ENCODE results near the gene TET2.

The TET2 gene

DNA sequence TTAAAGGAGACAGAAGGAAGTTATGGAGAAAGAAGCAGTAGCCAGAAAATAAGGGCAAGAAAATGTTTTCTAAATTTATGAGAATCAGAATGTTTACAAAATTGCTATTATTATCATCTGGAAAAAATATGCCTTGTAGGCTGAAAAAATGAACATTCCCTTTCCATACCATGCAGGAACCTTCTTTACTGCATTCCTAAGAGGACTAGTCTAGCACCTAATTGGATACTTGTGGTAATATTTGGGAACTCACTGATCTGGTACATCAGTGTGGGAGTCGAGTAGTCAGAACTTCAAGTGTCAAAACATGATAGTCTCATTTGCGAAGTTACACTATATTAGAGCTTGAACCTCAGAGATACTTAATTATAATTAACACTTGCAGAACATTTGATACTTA lies 51.9 kb downstream of the TET2 start:
- no peaks in the 10 kb centered on the region for H3K9me3 ChIP-seq
- no peaks in the 10 kb centered on the region for H3K4me1 ChIP-seq
- peaks cover 4% of the 10 kb centered on the region; the same call in 1 of the 2 replicates for H3K36me3 ChIP-seq
- no peak overlapping the region for H3K4me3 ChIP-seq (ENCODE audit: low read depth, low read length)
- no peaks in the 10 kb centered on the region for H3K27me3 ChIP-seq
- DNase-seq, result no peak
- TF ChIP-seq CTCF (IDR thresholded peaks at IDR 0.05; ENCODE audit: low read depth, low read length), result no peak

GRCh38 chr4:105206214-105206613 lies 59.5 kb downstream of the TET2 start:
- H3K36me3 ChIP-seq, result no peaks in the 10 kb centered on the region
- no peak for DNase-seq
- H3K4me3 ChIP-seq (ENCODE audit: low read depth, low read length), result no peak overlapping the region
- TF ChIP-seq CTCF (IDR thresholded peaks at IDR 0.05; ENCODE audit: low read depth, low read length), result no peak
- no peaks in the 10 kb centered on the region for H3K27me3 ChIP-seq
- H3K4me1 ChIP-seq, result no peaks in the 10 kb centered on the region; the same call in 1 of the 2 replicates
- H3K9me3 ChIP-seq, result no peaks in the 10 kb centered on the region

DNA sequence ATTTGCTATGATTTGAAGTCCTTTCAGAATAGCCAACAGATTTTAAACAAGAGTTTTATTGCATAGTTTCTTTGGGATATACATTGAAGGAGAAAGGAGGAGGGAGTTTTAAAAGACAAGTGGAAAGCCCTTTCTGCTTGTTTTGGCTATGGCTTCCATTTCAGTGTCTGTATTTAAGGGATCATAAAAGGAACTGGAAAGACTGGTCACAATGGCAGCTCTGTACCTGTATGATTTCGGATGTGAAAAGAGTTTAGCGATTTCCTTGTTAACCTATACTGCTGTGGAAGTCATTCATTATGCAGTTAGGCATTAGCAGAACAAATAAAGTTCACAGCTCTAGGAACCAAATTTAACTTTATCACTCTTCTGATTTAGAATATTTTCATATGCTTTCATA lies 60.7 kb downstream of the TET2 start:
- no peak for DNase-seq
- no peak for TF ChIP-seq CTCF (IDR thresholded peaks at IDR 0.05; ENCODE audit: low read depth, low read length)
- H3K9me3 ChIP-seq, result no peaks in the 10 kb centered on the region
- no peaks in the 10 kb centered on the region; the same call in 1 of the 2 replicates for H3K4me1 ChIP-seq
- no peaks in the 10 kb centered on the region for H3K36me3 ChIP-seq
- H3K4me3 ChIP-seq (ENCODE audit: low read depth, low read length), result no peak overlapping the region
- H3K27me3 ChIP-seq, result no peaks in the 10 kb centered on the region

GRCh38 chr4:105208561-105208960 lies 61.9 kb downstream of the TET2 start:
- no peaks in the 10 kb centered on the region for H3K27me3 ChIP-seq
- DNase-seq, result no peak
- H3K4me1 ChIP-seq, result no peaks in the 10 kb centered on the region; the same call in 1 of the 2 replicates
- H3K9me3 ChIP-seq, result no peaks in the 10 kb centered on the region
- no peak for TF ChIP-seq CTCF (IDR thresholded peaks at IDR 0.05; ENCODE audit: low read depth, low read length)
- H3K4me3 ChIP-seq (ENCODE audit: low read depth, low read length), result no peak overlapping the region
- H3K36me3 ChIP-seq, result no peaks in the 10 kb centered on the region

GRCh38 chr4:105210916-105211315 lies 64.2 kb downstream of the TET2 start:
- no peaks in the 10 kb centered on the region; the same call in 1 of the 2 replicates for H3K4me1 ChIP-seq
- H3K4me3 ChIP-seq (ENCODE audit: low read depth, low read length), result no peak overlapping the region
- no peak for DNase-seq
- TF ChIP-seq CTCF (IDR thresholded peaks at IDR 0.05; ENCODE audit: low read depth, low read length), result no peak
- H3K36me3 ChIP-seq, result no peaks in the 10 kb centered on the region
- no peaks in the 10 kb centered on the region for H3K9me3 ChIP-seq
- no peaks in the 10 kb centered on the region for H3K27me3 ChIP-seq

DNA sequence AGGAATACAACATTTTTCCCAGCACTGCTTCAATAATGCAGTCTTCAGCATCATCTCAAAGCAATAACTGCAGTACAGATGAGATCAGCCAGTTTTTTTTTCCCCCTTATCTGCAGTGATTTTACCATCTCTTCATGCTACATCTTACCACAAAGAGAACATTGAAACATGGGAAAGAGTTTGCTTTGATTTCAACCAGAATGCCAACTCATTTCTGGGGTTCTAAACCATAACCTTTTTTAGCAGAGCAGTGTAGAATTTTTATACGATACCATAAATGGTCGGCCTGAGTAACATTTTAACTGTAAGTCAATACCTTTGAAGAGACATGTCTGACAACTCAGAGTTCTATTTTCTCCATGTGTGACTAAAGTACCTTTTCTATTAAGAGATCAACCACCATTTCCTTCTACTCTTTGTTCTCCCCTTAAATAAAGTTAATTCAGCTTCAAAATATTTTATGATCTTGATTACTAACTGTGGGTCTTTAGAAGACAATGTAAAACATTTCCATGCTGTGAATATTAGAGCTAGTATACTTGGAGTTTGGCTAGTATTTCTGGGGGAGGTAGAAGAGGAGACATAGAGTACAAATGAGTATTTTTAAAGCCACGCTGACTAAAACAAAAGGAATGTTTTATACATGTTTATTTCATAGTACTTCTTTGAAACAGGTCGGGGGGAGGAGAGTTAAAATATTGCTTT lies 69.1 kb downstream of the TET2 start:
- H3K9me3 ChIP-seq, result no peaks in the 10 kb centered on the region
- H3K4me1 ChIP-seq, result no peaks in the 10 kb centered on the region
- H3K4me3 ChIP-seq (ENCODE audit: low read depth, low read length), result no peak overlapping the region
- H3K36me3 ChIP-seq, result no peaks in the 10 kb centered on the region
- H3K27me3 ChIP-seq, result no peaks in the 10 kb centered on the region
- DNase-seq, result no peak
- TF ChIP-seq CTCF (IDR thresholded peaks at IDR 0.05; ENCODE audit: low read depth, low read length), result no peak
